HepG2 (cell line): ENCODE measurements around the gene P3H3. TPM values are rescaled to one million over a fixed set of nuclear protein-coding genes. Genes with fewer than 3 reads are reported as not detected.

Source experiments
- ATAC-seq: fragments of 200-7000 bp; cut with Tn5 transposase; 3 replicates; pipeline ENCODE4 v1.9.1; 2020; ENCODE audit warnings: mild to moderate bottlenecking, moderate library complexity
- BruUV-seq: library from RNA; stranded (reverse); fragments of 400-500 nt; replicated peaks from 2 replicates; lab custom pipeline; 2021; lab: Mats Ljungman, UMichigan
- CTCF ChIA-PET: fragments of 300-600 bp; formaldehyde crosslinking; extraction: SDS; loops from one replicate; lab custom pipeline; 2021; ENCODE audit warnings: low total read pairs, inconsistent platforms, low intra/inter-chr PET ratio; lab: Yijun Ruan, JAX
- POLR2A ChIA-PET: fragments of 350-600 bp; sonication (Branson Sonifier 250); formaldehyde crosslinking; loops from one replicate; lab custom pipeline; 2020; ENCODE audit warnings: antibody characterized with exemption, inconsistent platforms; lab: Yijun Ruan, JAX
- DNase-seq: peaks from one replicate; pipeline ENCODE4 v3.0.0-alpha.2; 2015; ENCODE audit warnings: low spot score
- FAIRE-seq: peaks from 3 replicates; lab custom pipeline; 2011; peaks lifted over from hg19 to GRCh38; lab: Jason Lieb, UNC
- H2AFZ ChIP-seq: one replicate; pipeline ENCODE4 v1.6.1; 2011; ENCODE audit warnings: low read length, inconsistent platforms
- H3K27ac ChIP-seq: fragments of 300-600 bp; 3 replicates; pipeline ENCODE4 v1.8.0; 2011; ENCODE audit warnings: mixed run types, mild to moderate bottlenecking, mixed read lengths, low read length, inconsistent platforms; ENCODE audit not compliant: insufficient read depth; ENCODE audit errors: extremely low read length
- H3K27me3 ChIP-seq, 2 experiments: fragments of 200-600 bp in 1 of 2; 2 replicates in 1 of 2; 3 replicates in 1 of 2; pipeline versions ENCODE4 v1.6.0 to v1.8.0; 2011; ENCODE audit warnings: low read length in 2 of 2, mild to moderate bottlenecking in 2 of 2, moderate library complexity in 2 of 2, inconsistent platforms in 1 of 2; ENCODE audit not compliant: insufficient read depth in 2 of 2, control insufficient read depth in 1 of 2
- H3K36me3 ChIP-seq, 2 experiments: fragments of 200-600 bp in 1 of 2; replicated peaks in 1 of 2; 2 replicates in 1 of 2; 3 replicates in 1 of 2; pipeline versions ENCODE4 v1.5.1 to v1.8.0; 2011; ENCODE audit warnings: low read length in 2 of 2, inconsistent platforms in 1 of 2; ENCODE audit not compliant: insufficient read depth in 2 of 2, control insufficient read depth in 1 of 2
- H3K4me1 ChIP-seq: 2 replicates; pipeline ENCODE4 v1.5.1; 2012; ENCODE audit warnings: low read length, inconsistent platforms; ENCODE audit not compliant: insufficient read depth
- H3K4me2 ChIP-seq: 2 replicates; pipeline ENCODE4 v1.6.0; 2011; ENCODE audit warnings: low read depth, low read length, inconsistent platforms
- H3K4me3 ChIP-seq, 3 experiments: fragments of 200-600 bp in 1 of 3; sonication (generic), shearing (Covaris generic) in 1 of 3; replicated peaks in 1 of 3; 2 replicates each; pipeline ENCODE4 v1.5.1; 2011 to 2016; ENCODE audit warnings: low read length in 3 of 3, inconsistent platforms in 2 of 3, low read depth in 2 of 3, mild to moderate bottlenecking in 2 of 3, control low read depth in 1 of 3, mixed read lengths in 1 of 3; ENCODE audit not compliant: insufficient read depth in 1 of 3
- H3K79me2 ChIP-seq: one replicate; pipeline ENCODE4 v1.6.1; 2011; ENCODE audit warnings: low read length, inconsistent platforms; ENCODE audit not compliant: insufficient read depth
- H3K9ac ChIP-seq: 2 replicates; pipeline ENCODE4 v1.6.0; 2011; ENCODE audit warnings: mild to moderate bottlenecking, low read depth, low read length, inconsistent platforms; ENCODE audit not compliant: insufficient read depth
- H3K9me3 ChIP-seq: 2 replicates; pipeline ENCODE4 v1.5.1; 2012; ENCODE audit warnings: mild to moderate bottlenecking, low read length
- H4K20me1 ChIP-seq: 2 replicates; pipeline ENCODE4 v1.6.0; 2011; ENCODE audit warnings: inconsistent platforms, mild to moderate bottlenecking, low read length, moderate library complexity; ENCODE audit not compliant: insufficient read depth
- ARNT2 ChIP-seq: sonication (generic); formaldehyde crosslinking; IDR thresholded peaks from 2 replicates; pipeline ENCODE4 v1.8.0; 2022; ENCODE audit warnings: mild to moderate bottlenecking, low read depth, missing genetic modification reagents, moderate library complexity
- HDAC2 ChIP-seq: sonication (generic); formaldehyde crosslinking; IDR thresholded peaks from 2 replicates; pipeline ENCODE4 v1.4.0; 2020; ENCODE audit warnings: missing genetic modification reagents
- HMGXB3 ChIP-seq: sonication (generic); formaldehyde crosslinking; IDR thresholded peaks from 2 replicates; pipeline ENCODE4 v1.4.0; 2020; ENCODE audit warnings: missing genetic modification reagents, borderline replicate concordance
- MAZ ChIP-seq, 2 experiments: sonication (generic) in 1 of 2; formaldehyde crosslinking in 1 of 2; IDR thresholded peaks; 2 replicates each; pipeline versions ENCODE4 v1.5.0 to v1.6.1; 2012 to 2020; ENCODE audit warnings: low read depth in 2 of 2, mild to moderate bottlenecking in 2 of 2, borderline replicate concordance in 1 of 2, improper control_type of control experiment in 1 of 2, low read length in 1 of 2, missing genetic modification reagents in 1 of 2, moderate library complexity in 1 of 2
- POLR2AphosphoS2 ChIP-seq: IDR thresholded peaks from 2 replicates; pipeline ENCODE4 v1.6.1; 2011; ENCODE audit warnings: low read depth, low read length, improper control_type of control experiment
- RBM22 ChIP-seq: fragments of 200-400 bp; formaldehyde crosslinking; optimal IDR thresholded peaks from 2 replicates; pipeline ENCODE3; 2017; ENCODE audit warnings: mild to moderate bottlenecking, low read length, moderate library complexity
- SAFB2 ChIP-seq: sonication (generic); formaldehyde crosslinking; IDR thresholded peaks from 2 replicates; pipeline ENCODE4 v1.5.1; 2020; ENCODE audit warnings: missing genetic modification reagents, low read depth, mild to moderate bottlenecking, borderline replicate concordance
- TGIF2 ChIP-seq: IDR thresholded peaks from 2 replicates; pipeline ENCODE4 v1.6.1; 2016; ENCODE audit warnings: control low read depth, missing compliant biosample characterization
- XRCC5 ChIP-seq: fragments of 200-400 bp; formaldehyde crosslinking; optimal IDR thresholded peaks from 2 replicates; pipeline ENCODE3; 2017; ENCODE audit warnings: mild to moderate bottlenecking, low read length
- ZNF101 ChIP-seq: sonication (generic); formaldehyde crosslinking; IDR thresholded peaks from 2 replicates; pipeline ENCODE4 v1.4.0; 2020; ENCODE audit warnings: mild to moderate bottlenecking, low read depth, missing genetic modification reagents, borderline replicate concordance
- ZNF678 ChIP-seq: sonication (generic); formaldehyde crosslinking; IDR thresholded peaks from 2 replicates; pipeline ENCODE4 v1.4.0; 2020; ENCODE audit warnings: mild to moderate bottlenecking, missing genetic modification reagents
- ZNF776 ChIP-seq: sonication (generic); formaldehyde crosslinking; IDR thresholded peaks from 2 replicates; pipeline ENCODE4 v1.4.0; 2020; ENCODE audit warnings: mild to moderate bottlenecking, missing genetic modification reagents
- ZNF891 ChIP-seq: sonication (generic); formaldehyde crosslinking; IDR thresholded peaks from 2 replicates; pipeline ENCODE4 v1.5.0; 2020; ENCODE audit warnings: mild to moderate bottlenecking, missing genetic modification reagents
- WGBS: methylation state at CpG from one replicate; pipeline ENCODE4 v1.1.6; 2017; ENCODE audit warnings: low lambda C conversion rate; 5-methylcytosine and 5-hydroxymethylcytosine counted together
- in situ Hi-C: cut with HindIII; loops from 2 replicates; pipeline ENCODE4 v1.10.0; 2017; ENCODE audit warnings: low pct_unique_long_range_greater_than_20kb; ENCODE audit not compliant: extremely low pct_ligation_motif_present
- intact Hi-C: fragments of 100-400 bp; cut with micrococcal nuclease; formaldehyde crosslinking; loops from one replicate; pipeline ENCODE4 v1.10.0; 2022; ENCODE audit not compliant: unreplicated experiment
- polyA plus RNA-seq, 8 experiments: library from polyadenylated mRNA; depleted of rRNA in 3 of 8; stranded (reverse) in 7 of 8; unstranded in 1 of 8; fragments of >200 nt; fragmentation: Illumina TruSeq in 4 of 8; extraction: Trizol in 4 of 8; gene quantifications; 2 replicates each; pipeline versions ENCODE4 v1.2.1 to v1.2.3, GENCODE V29; 2011 to 2016; ENCODE audit warnings: low read depth in 4 of 8, missing spikeins in 1 of 8, mixed read lengths in 1 of 8; ENCODE audit not compliant: insufficient read depth in 1 of 8
- total RNA-seq, 5 experiments: library from RNA; depleted of rRNA; stranded (reverse); fragments of >200 nt; fragmentation: Illumina TruSeq; extraction: Trizol; gene quantifications; 2 replicates each; pipeline ENCODE4 v1.2.3, GENCODE V29; 2016; ENCODE audit warnings: low read depth in 1 of 5
- TF ChIP-seq, protein P1 (sequence below): sonication (generic); formaldehyde crosslinking; IDR thresholded peaks from 2 replicates; pipeline ENCODE4 v1.8.0; 2022; ENCODE audit warnings: mild to moderate bottlenecking, missing genetic modification reagents, moderate library complexity
- TF ChIP-seq, protein P2 (sequence below): sonication (generic); formaldehyde crosslinking; IDR thresholded peaks from 2 replicates; pipeline ENCODE4 v1.8.0; 2023; ENCODE audit warnings: mild to moderate bottlenecking, missing genetic modification reagents

P3H3 gene
- total and polyA plus RNA-seq, 2 of the 13 experiments (the other 11 are each of a cell fraction or from before 2014, with no cell fraction given): 20.1 to 20.5 TPM

DNA sequence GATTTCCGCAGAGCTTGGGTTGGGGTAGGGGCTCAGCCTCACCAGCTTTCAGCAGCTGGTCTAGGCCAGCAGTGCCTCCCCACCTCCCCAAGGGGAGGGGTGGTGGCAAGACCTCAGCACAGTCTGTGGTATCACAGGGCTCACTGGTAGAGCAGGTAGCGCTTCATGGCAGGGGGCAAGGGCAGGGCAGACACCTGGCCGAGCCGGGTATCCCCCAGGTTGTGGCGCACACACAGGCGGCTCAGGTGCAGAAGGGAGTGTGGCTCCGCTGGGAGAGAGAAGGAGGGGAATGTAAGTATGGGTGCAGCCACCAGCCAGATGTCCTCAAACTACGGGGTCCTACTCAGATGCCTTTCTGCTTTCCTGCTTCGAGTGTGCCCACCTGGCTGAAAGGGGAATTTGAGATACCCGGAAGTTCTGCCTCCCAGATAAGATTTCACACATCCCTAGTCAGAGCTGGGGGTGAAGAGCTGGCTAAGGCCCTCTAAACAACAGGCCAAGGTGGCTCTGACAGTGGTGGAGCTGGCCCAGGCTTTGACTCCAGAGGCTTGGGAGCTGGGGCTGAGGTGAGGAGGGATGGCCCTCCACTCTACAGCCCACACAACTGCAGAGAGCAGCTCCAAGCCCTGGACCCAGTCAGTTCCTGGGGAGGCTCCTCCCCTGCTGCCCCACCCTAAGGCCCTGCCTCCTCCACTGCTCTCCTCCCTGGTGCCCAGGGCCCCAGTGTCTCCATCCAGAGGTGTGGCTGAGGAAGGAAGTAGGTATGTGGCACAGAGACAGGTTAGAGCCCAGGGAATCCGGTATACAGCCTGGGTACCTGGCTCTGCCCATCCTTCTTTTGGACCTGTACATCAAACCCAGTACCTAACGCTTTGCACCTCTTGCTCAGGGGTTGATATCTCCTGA, 43.1 kb downstream of the P3H3 start:
- intact Hi-C loops: no loop called here
- no peak for DNase-seq
- no TSS peak for BruUV-seq
- TF ChIP-seq SAFB2 (CRISPR knock-in tag) (peak; percentile 48; the same call in 1 of the 2 replicates), HMGXB3 (0 out of 2 replicates have a peak, but pooled peaks have one; percentile 16), ARNT2 (CRISPR knock-in tag) (0 out of 2 replicates have a peak, but pooled peaks have one; percentile 18), POLR2AphosphoS2 (peak; percentile 76), ZNF678 (no peak), HDAC2 (CRISPR knock-in tag) (peak; percentile 38; the same call in 1 of the 2 replicates), MAZ (IDR thresholded peaks at IDR 0.05; ENCODE audit: borderline replicate concordance, low read depth, low read length) (no peak), MAZ (CRISPR knock-in tag; IDR thresholded peaks at IDR 0.05; ENCODE audit: low read depth) (0 out of 2 replicates have a peak, but pooled peaks have one; percentile 29), ZNF776 (no peak; the same call in 1 of the 2 replicates), XRCC5 (no peak), TGIF2 (0 out of 2 replicates have a peak, but pooled peaks have one; percentile 10), RBM22 (peak; percentile 30), ZNF891 (CRISPR knock-in tag) (no peak), ZNF101 (CRISPR knock-in tag) (no peak)
- TF ChIP-seq, protein P1, sequence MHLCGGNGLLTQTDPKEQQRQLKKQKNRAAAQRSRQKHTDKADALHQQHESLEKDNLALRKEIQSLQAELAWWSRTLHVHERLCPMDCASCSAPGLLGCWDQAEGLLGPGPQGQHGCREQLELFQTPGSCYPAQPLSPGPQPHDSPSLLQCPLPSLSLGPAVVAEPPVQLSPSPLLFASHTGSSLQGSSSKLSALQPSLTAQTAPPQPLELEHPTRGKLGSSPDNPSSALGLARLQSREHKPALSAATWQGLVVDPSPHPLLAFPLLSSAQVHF (CRISPR knock-in tag): 0 out of 2 replicates have a peak, but pooled peaks have one; percentile 12
- TF ChIP-seq, protein P2, sequence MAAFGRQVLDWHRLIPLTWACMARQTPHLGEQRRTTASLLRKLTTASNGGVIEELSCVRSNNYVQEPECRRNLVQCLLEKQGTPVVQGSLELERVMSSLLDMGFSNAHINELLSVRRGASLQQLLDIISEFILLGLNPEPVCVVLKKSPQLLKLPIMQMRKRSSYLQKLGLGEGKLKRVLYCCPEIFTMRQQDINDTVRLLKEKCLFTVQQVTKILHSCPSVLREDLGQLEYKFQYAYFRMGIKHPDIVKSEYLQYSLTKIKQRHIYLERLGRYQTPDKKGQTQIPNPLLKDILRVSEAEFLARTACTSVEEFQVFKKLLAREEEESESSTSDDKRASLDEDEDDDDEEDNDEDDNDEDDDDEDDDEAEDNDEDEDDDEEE: no peak

More for the DNA sequence above, 43.1 kb downstream of the P3H3 start:
- Histone ChIP-seq H3K4me2 (peak overlapping the region; percentile 93), H3K4me1 (peaks cover 55% of the 10 kb centered on the region), H3K9ac (0 out of 2 replicates have a peak overlapping the region, but pooled peaks have one; percentile 86), H3K27ac (peak overlapping the region; percentile 36), H2AFZ (no peak overlapping the region), H3K79me2 (peaks cover 29% of the 10 kb centered on the region), H3K36me3 (peaks cover 12 to 14% of the 10 kb centered on the region in 2 experiments), H3K4me3 (peak overlapping the region in 1 of 3 experiments; percentile 95; a peak in 3 of 6 replicates), H4K20me1 (peaks cover 44% of the 10 kb centered on the region), H3K27me3 (no peaks in the 10 kb centered on the region; a peak in 1 of 5 replicates), H3K9me3 (no peaks in the 10 kb centered on the region)
- POLR2A ChIA-PET: interaction anchor here (1.4 to 3.9 kb wide), 11 partner anchors 11 to 186 kb away, joined by 3 to 73 read pairs (median 15); partner anchors contain the start of genes CDCA3, COPS7A, ENO2 and LRRC23
- FAIRE-seq (no peak), ATAC-seq (peak; percentile 9)
- CTCF ChIA-PET: interaction anchor here (2.4 kb wide), 1 partner anchor 20 kb away, joined by 24 read pairs; no protein-coding TSS in a partner anchor
- in situ Hi-C loops: no loop called here
- WGBS: 86% methylated on average over 9 of the region's 12 CpGs
